WTC11 (cell line): ENCODE data around the gene DGKG. TPM values are rescaled to one million over a fixed set of nuclear protein-coding genes. Genes with fewer than 3 reads are reported as not detected.
A peak's percentile ranks its signal among the peaks of the same experiment; 100 is the strongest.

Experiments
- ATAC-seq: fragments of 200-7000 bp; cut with Tn5 transposase; 2 replicates; pipeline ENCODE4 v1.10.0; 2021; ENCODE audit warnings: mild to moderate bottlenecking, moderate library complexity
- CTCF ChIA-PET: fragments of 300-600 bp; sonication (Branson Sonifier 250); formaldehyde crosslinking; loops from one replicate; lab custom pipeline; 2021; ENCODE audit warnings: antibody characterized with exemption; lab: Charles Lee
- POLR2A ChIA-PET: fragments of 350-600 bp; sonication (Branson Sonifier 250); formaldehyde crosslinking; loops from one replicate; lab custom pipeline; 2021; ENCODE audit warnings: antibody characterized with exemption; lab: Charles Lee
- DNase-seq: peaks from one replicate; pipeline ENCODE4 v3.0.0; 2021; ENCODE audit warnings: low spot score
- H3K27ac Mint-ChIP-seq: 2 replicates; pipeline ENCODE4 v1.8.0; 2021; ENCODE audit warnings: mixed read lengths
- H3K27me3 Mint-ChIP-seq: 2 replicates; pipeline ENCODE4 v1.8.0; 2021; ENCODE audit warnings: low read depth, mild to moderate bottlenecking, moderate library complexity, mixed read lengths
- H3K36me3 Mint-ChIP-seq: 2 replicates; pipeline ENCODE4 v1.8.0; 2021; ENCODE audit warnings: mixed read lengths
- H3K4me1 Mint-ChIP-seq: 2 replicates; pipeline ENCODE4 v1.8.0; 2022; ENCODE audit warnings: mixed read lengths
- H3K4me3 Mint-ChIP-seq: 2 replicates; pipeline ENCODE4 v1.8.0; 2021; ENCODE audit warnings: mild to moderate bottlenecking, moderate library complexity, mixed read lengths
- H3K9me3 Mint-ChIP-seq: 2 replicates; pipeline ENCODE4 v1.8.0; 2021; ENCODE audit warnings: mixed read lengths
- ATF1 ChIP-seq: sonication (generic); formaldehyde crosslinking; IDR thresholded peaks from 2 replicates; pipeline ENCODE4 v1.8.1; 2023; ENCODE audit warnings: mild to moderate bottlenecking, moderate library complexity, missing genetic modification reagents
- CBFB ChIP-seq: sonication (generic); formaldehyde crosslinking; IDR thresholded peaks from 2 replicates; pipeline ENCODE4 v1.8.1; 2022; ENCODE audit warnings: mild to moderate bottlenecking, low read depth, missing genetic modification reagents
- ELF4 ChIP-seq: sonication (generic); formaldehyde crosslinking; IDR thresholded peaks from 2 replicates; pipeline ENCODE4 v1.8.1; 2022; ENCODE audit warnings: low read depth, mild to moderate bottlenecking, moderate library complexity, missing genetic modification reagents
- JAZF1 ChIP-seq: fragments of 250-450 bp; sonication (Bioruptor Pico); IDR thresholded peaks from 2 replicates; pipeline ENCODE4 v1.9.0; 2021; ENCODE audit warnings: moderate library complexity, mild to moderate bottlenecking, inconsistent platforms
- NR2C2 ChIP-seq: sonication (generic); formaldehyde crosslinking; IDR thresholded peaks from 2 replicates; pipeline ENCODE4 v1.8.0; 2022; ENCODE audit warnings: mild to moderate bottlenecking, missing genetic modification reagents
- ZNF671 ChIP-seq: fragments of 250-450 bp; sonication (Bioruptor Pico); IDR thresholded peaks from 2 replicates; pipeline ENCODE4 v1.8.0; 2021; ENCODE audit warnings: mild to moderate bottlenecking
- total RNA-seq: library from RNA; stranded (reverse); gene quantifications from 3 replicates; pipeline ENCODE4 v1.2.3, GENCODE V29; 2021
- TF ChIP-seq, protein P1 (sequence below): sonication (generic); formaldehyde crosslinking; IDR thresholded peaks from 2 replicates; pipeline ENCODE4 v1.8.0; 2022; ENCODE audit warnings: mild to moderate bottlenecking, missing genetic modification reagents
- TF ChIP-seq, protein P2 (sequence below): fragments of 200-600 bp; IDR thresholded peaks from 2 replicates; pipeline ENCODE4 v1.8.0; 2022; ENCODE audit warnings: antibody characterized with exemption
- TF ChIP-seq, protein P3 (sequence below): sonication (generic); formaldehyde crosslinking; IDR thresholded peaks from 2 replicates; pipeline ENCODE4 v1.8.0; 2022; ENCODE audit warnings: mild to moderate bottlenecking, missing genetic modification reagents
- TF ChIP-seq, protein P4 (sequence below): sonication (generic); formaldehyde crosslinking; conservative IDR thresholded peaks from 2 replicates; pipeline ENCODE4 v1.8.1; 2023; ENCODE audit warnings: mild to moderate bottlenecking, low read depth, missing genetic modification reagents, moderate library complexity
- TF ChIP-seq, protein P5 (sequence below): fragments of 250-450 bp; sonication (Bioruptor Pico); IDR thresholded peaks from 2 replicates; pipeline ENCODE4 v1.9.0; 2021; ENCODE audit warnings: mild to moderate bottlenecking, borderline replicate concordance
- TF ChIP-seq, protein P6 (sequence below): sonication (generic); formaldehyde crosslinking; IDR thresholded peaks from 2 replicates; pipeline ENCODE4 v1.8.0; 2022; ENCODE audit warnings: missing genetic modification reagents
- TF ChIP-seq, protein P7 (sequence below): sonication (generic); formaldehyde crosslinking; IDR thresholded peaks from 2 replicates; pipeline ENCODE4 v1.8.1; 2022; ENCODE audit warnings: missing genetic modification reagents, borderline replicate concordance

Gene DGKG
- total RNA-seq, 1 experiment from 2014 or later = 0.92 TPM

DNA sequence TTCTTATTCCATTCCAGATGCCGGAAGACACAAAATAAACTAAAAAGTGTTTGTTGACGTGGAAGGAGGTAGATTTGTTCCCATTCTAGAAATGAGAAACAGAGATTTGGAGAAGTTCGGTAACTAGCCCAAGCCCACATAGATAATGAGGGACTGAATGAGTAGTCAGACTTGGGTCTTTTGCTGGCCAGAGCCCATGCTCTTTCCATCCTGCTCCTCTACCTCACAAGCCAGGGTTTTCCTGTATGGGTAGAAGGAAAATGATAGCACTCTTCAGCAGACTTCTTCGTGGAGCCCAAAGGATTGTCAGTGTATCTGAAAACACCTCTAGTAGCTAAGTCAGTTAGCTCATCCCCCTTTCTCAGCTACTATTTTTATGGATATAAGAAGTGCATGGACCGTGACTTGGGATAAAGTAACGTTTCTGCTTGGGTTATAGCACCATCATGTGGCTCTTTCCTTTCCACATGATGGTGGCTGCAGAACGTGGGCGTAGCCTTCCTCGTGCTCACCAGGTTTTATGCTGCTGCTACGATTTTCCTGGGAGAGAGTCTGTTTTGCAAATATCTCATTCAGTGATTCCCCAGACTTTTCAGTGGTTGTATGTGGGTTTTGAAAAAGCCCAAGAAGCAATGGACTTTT is 84.6 kb downstream of the DGKG start:
- TF ChIP-seq, protein P1, sequence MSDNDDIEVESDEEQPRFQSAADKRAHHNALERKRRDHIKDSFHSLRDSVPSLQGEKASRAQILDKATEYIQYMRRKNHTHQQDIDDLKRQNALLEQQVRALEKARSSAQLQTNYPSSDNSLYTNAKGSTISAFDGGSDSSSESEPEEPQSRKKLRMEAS (CRISPR knock-in tag) = peak; percentile 27; the same call in 1 of the 2 replicates
- no peak for TF ChIP-seq JAZF1 (CRISPR knock-in tag)
- TF ChIP-seq, all 79 proteins: peak for 1
- POLR2A ChIA-PET = interaction anchor here (1.0 kb wide), 1 partner anchor 294 kb away, joined by 3 read pairs; no protein-coding TSS in a partner anchor
- Mint-ChIP-seq H3K27ac (no peak overlapping the region), H3K27me3 (no peaks in the 10 kb centered on the region; the same call in 1 of the 2 replicates), H3K9me3 (no peaks in the 10 kb centered on the region), H3K4me3 (no peak overlapping the region), H3K4me1 (peaks cover 11% of the 10 kb centered on the region), H3K36me3 (no peaks in the 10 kb centered on the region)
- CTCF ChIA-PET = interaction anchor here (0.6 to 2.7 kb wide), 29 partner anchors 9 to 691 kb away, joined by 3 to 87 read pairs (median 6); partner anchors contain the start of gene SENP2
- ATAC-seq (peak; percentile 98), DNase-seq (no peak)

DNA sequence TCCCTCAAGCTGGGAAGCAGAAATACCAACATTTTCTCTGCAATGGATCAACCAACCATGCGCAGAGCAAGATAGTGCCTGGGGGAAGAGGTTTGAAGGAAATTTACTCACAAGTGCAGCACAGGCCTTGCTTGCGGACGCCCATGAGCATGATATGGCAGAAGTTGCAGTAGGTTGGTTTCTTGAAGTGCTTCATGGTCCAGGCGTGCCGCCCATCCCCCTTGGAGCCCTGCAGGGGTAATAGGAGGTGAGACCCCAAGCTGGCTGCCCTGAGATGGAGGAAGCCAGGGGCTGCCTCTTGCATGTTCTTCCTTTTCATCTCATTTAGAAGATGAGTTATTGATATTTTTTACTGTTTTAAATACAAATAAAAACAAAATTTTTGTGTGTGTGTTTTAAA is 86.6 kb downstream of the DGKG start:
- Mint-ChIP-seq H3K27me3 (no peaks in the 10 kb centered on the region; the same call in 1 of the 2 replicates), H3K27ac (no peak overlapping the region), H3K9me3 (no peaks in the 10 kb centered on the region), H3K36me3 (no peaks in the 10 kb centered on the region), H3K4me1 (peaks cover 8% of the 10 kb centered on the region), H3K4me3 (no peak overlapping the region)
- TF ChIP-seq, protein P2, sequence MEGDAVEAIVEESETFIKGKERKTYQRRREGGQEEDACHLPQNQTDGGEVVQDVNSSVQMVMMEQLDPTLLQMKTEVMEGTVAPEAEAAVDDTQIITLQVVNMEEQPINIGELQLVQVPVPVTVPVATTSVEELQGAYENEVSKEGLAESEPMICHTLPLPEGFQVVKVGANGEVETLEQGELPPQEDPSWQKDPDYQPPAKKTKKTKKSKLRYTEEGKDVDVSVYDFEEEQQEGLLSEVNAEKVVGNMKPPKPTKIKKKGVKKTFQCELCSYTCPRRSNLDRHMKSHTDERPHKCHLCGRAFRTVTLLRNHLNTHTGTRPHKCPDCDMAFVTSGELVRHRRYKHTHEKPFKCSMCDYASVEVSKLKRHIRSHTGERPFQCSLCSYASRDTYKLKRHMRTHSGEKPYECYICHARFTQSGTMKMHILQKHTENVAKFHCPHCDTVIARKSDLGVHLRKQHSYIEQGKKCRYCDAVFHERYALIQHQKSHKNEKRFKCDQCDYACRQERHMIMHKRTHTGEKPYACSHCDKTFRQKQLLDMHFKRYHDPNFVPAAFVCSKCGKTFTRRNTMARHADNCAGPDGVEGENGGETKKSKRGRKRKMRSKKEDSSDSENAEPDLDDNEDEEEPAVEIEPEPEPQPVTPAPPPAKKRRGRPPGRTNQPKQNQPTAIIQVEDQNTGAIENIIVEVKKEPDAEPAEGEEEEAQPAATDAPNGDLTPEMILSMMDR = no peak
- POLR2A ChIA-PET = no interaction called here
- ATAC-seq (no peak), DNase-seq (no peak)
- CTCF ChIA-PET = interaction anchor here (2.3 to 2.7 kb wide), 2 partner anchors 19 to 332 kb away, joined by 11 to 29 read pairs; no protein-coding TSS in a partner anchor

DNA sequence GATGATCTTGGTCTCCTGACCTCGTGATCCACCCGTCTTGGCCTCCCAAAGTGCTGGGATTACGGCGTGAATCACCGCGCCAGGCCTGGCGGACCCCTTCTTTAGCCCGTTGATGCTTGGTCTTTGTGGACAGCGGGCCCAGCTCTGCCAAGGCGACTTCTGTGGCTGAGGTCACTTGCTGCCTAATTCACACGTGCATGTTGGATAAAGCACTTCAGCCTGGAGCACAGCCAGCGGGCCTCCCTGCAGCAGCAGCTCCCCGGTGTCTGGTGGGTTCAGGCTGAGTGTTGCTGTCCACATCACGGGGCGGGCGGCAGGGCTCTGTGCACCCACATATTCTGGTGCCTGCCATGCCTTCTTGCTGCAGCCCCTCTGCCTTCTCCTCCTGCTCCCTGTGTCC is 88.4 kb downstream of the DGKG start:
- Mint-ChIP-seq H3K4me1 (peaks cover 8% of the 10 kb centered on the region), H3K4me3 (no peak overlapping the region), H3K27me3 (no peaks in the 10 kb centered on the region; the same call in 1 of the 2 replicates), H3K36me3 (no peaks in the 10 kb centered on the region), H3K9me3 (no peaks in the 10 kb centered on the region), H3K27ac (no peak overlapping the region)
- ATAC-seq = no peak
- ChIA-PET POLR2A (no interaction called here), CTCF (interaction anchor here (1.0 to 3.0 kb wide), 4 partner anchors 12 to 330 kb away, joined by 3 to 13 read pairs (median 10); no protein-coding TSS in a partner anchor)
- DNase-seq = no peak
- TF ChIP-seq, protein P3, sequence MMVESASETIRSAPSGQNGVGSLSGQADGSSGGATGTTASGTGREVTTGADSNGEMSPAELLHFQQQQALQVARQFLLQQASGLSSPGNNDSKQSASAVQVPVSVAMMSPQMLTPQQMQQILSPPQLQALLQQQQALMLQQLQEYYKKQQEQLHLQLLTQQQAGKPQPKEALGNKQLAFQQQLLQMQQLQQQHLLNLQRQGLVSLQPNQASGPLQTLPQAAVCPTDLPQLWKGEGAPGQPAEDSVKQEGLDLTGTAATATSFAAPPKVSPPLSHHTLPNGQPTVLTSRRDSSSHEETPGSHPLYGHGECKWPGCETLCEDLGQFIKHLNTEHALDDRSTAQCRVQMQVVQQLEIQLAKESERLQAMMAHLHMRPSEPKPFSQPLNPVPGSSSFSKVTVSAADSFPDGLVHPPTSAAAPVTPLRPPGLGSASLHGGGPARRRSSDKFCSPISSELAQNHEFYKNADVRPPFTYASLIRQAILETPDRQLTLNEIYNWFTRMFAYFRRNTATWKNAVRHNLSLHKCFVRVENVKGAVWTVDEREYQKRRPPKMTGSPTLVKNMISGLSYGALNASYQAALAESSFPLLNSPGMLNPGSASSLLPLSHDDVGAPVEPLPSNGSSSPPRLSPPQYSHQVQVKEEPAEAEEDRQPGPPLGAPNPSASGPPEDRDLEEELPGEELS (CRISPR knock-in tag) = no peak
- TF ChIP-seq, protein P4, sequence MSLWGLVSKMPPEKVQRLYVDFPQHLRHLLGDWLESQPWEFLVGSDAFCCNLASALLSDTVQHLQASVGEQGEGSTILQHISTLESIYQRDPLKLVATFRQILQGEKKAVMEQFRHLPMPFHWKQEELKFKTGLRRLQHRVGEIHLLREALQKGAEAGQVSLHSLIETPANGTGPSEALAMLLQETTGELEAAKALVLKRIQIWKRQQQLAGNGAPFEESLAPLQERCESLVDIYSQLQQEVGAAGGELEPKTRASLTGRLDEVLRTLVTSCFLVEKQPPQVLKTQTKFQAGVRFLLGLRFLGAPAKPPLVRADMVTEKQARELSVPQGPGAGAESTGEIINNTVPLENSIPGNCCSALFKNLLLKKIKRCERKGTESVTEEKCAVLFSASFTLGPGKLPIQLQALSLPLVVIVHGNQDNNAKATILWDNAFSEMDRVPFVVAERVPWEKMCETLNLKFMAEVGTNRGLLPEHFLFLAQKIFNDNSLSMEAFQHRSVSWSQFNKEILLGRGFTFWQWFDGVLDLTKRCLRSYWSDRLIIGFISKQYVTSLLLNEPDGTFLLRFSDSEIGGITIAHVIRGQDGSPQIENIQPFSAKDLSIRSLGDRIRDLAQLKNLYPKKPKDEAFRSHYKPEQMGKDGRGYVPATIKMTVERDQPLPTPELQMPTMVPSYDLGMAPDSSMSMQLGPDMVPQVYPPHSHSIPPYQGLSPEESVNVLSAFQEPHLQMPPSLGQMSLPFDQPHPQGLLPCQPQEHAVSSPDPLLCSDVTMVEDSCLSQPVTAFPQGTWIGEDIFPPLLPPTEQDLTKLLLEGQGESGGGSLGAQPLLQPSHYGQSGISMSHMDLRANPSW (CRISPR knock-in tag) = no peak
- TF ChIP-seq CBFB (no peak), ATF1 (CRISPR knock-in tag) (no peak), ELF4 (no peak), ZNF671 (CRISPR knock-in tag) (no peak), NR2C2 (no peak)
- TF ChIP-seq, protein P5, sequence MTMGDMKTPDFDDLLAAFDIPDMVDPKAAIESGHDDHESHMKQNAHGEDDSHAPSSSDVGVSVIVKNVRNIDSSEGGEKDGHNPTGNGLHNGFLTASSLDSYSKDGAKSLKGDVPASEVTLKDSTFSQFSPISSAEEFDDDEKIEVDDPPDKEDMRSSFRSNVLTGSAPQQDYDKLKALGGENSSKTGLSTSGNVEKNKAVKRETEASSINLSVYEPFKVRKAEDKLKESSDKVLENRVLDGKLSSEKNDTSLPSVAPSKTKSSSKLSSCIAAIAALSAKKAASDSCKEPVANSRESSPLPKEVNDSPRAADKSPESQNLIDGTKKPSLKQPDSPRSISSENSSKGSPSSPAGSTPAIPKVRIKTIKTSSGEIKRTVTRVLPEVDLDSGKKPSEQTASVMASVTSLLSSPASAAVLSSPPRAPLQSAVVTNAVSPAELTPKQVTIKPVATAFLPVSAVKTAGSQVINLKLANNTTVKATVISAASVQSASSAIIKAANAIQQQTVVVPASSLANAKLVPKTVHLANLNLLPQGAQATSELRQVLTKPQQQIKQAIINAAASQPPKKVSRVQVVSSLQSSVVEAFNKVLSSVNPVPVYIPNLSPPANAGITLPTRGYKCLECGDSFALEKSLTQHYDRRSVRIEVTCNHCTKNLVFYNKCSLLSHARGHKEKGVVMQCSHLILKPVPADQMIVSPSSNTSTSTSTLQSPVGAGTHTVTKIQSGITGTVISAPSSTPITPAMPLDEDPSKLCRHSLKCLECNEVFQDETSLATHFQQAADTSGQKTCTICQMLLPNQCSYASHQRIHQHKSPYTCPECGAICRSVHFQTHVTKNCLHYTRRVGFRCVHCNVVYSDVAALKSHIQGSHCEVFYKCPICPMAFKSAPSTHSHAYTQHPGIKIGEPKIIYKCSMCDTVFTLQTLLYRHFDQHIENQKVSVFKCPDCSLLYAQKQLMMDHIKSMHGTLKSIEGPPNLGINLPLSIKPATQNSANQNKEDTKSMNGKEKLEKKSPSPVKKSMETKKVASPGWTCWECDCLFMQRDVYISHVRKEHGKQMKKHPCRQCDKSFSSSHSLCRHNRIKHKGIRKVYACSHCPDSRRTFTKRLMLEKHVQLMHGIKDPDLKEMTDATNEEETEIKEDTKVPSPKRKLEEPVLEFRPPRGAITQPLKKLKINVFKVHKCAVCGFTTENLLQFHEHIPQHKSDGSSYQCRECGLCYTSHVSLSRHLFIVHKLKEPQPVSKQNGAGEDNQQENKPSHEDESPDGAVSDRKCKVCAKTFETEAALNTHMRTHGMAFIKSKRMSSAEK (CRISPR knock-in tag) = no peak
- TF ChIP-seq, protein P6, sequence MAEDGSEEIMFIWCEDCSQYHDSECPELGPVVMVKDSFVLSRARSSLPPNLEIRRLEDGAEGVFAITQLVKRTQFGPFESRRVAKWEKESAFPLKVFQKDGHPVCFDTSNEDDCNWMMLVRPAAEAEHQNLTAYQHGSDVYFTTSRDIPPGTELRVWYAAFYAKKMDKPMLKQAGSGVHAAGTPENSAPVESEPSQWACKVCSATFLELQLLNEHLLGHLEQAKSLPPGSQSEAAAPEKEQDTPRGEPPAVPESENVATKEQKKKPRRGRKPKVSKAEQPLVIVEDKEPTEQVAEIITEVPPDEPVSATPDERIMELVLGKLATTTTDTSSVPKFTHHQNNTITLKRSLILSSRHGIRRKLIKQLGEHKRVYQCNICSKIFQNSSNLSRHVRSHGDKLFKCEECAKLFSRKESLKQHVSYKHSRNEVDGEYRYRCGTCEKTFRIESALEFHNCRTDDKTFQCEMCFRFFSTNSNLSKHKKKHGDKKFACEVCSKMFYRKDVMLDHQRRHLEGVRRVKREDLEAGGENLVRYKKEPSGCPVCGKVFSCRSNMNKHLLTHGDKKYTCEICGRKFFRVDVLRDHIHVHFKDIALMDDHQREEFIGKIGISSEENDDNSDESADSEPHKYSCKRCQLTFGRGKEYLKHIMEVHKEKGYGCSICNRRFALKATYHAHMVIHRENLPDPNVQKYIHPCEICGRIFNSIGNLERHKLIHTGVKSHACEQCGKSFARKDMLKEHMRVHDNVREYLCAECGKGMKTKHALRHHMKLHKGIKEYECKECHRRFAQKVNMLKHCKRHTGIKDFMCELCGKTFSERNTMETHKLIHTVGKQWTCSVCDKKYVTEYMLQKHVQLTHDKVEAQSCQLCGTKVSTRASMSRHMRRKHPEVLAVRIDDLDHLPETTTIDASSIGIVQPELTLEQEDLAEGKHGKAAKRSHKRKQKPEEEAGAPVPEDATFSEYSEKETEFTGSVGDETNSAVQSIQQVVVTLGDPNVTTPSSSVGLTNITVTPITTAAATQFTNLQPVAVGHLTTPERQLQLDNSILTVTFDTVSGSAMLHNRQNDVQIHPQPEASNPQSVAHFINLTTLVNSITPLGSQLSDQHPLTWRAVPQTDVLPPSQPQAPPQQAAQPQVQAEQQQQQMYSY (CRISPR knock-in tag) = no peak
- TF ChIP-seq, protein P7, sequence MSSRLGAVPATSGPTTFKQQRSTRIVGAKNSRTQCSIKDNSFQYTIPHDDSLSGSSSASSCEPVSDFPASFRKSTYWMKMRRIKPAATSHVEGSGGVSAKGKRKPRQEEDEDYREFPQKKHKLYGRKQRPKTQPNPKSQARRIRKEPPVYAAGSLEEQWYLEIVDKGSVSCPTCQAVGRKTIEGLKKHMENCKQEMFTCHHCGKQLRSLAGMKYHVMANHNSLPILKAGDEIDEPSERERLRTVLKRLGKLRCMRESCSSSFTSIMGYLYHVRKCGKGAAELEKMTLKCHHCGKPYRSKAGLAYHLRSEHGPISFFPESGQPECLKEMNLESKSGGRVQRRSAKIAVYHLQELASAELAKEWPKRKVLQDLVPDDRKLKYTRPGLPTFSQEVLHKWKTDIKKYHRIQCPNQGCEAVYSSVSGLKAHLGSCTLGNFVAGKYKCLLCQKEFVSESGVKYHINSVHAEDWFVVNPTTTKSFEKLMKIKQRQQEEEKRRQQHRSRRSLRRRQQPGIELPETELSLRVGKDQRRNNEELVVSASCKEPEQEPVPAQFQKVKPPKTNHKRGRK = no peak
